Endothelial cell of umbilical vein (primary cell): ENCODE measurements around the gene DAZAP1. TPM values are rescaled to one million over a fixed set of nuclear protein-coding genes. Genes with fewer than 3 reads are reported as not detected.

ENCODE experiments used
- BruUV-seq: library from RNA; stranded (reverse); fragments of 400-500 nt; replicated peaks from 2 replicates; lab custom pipeline; 2021; lab: Mats Ljungman, UMichigan
- CTCF ChIA-PET: fragments of 300-600, 350-600 bp; sonication (Branson Sonifier 250); formaldehyde crosslinking; loops from one replicate; lab custom pipeline; 2021; ENCODE audit warnings: antibody characterized with exemption, inconsistent platforms; lab: Charles Lee
- POLR2A ChIA-PET: fragments of 300-600, 350-600 bp; sonication (Branson Sonifier 250); formaldehyde crosslinking; loops from one replicate; lab custom pipeline; 2021; ENCODE audit warnings: antibody characterized with exemption, inconsistent platforms; lab: Charles Lee
- DNase-seq: peaks from one replicate; pipeline ENCODE4 v3.0.0-alpha.2; 2011; ENCODE audit warnings: low read depth, low spot score
- FAIRE-seq: peaks from 2 replicates; lab custom pipeline; 2011; peaks lifted over from hg19 to GRCh38; lab: Jason Lieb, UNC
- H2AFZ ChIP-seq: 2 replicates; pipeline ENCODE4 v1.6.0; 2012; ENCODE audit warnings: low read depth, low read length, control low read depth, inconsistent platforms
- H3K27ac ChIP-seq: 2 replicates; pipeline ENCODE4 v1.5.1; 2011; ENCODE audit warnings: low read depth, mild to moderate bottlenecking, control low read depth, low read length, moderate library complexity; ENCODE audit not compliant: insufficient read depth
- H3K27me3 ChIP-seq, 2 experiments: 2 replicates each; pipeline versions ENCODE4 v1.6.0 to v1.6.1; 2011; ENCODE audit warnings: low read length in 2 of 2, mixed read lengths in 1 of 2; ENCODE audit not compliant: control insufficient read depth in 2 of 2, insufficient read depth in 2 of 2
- H3K36me3 ChIP-seq, 2 experiments: 2 replicates in 1 of 2; 3 replicates in 1 of 2; pipeline ENCODE4 v1.5.1; 2011; ENCODE audit warnings: low read length in 2 of 2, mild to moderate bottlenecking in 1 of 2, moderate library complexity in 1 of 2; ENCODE audit not compliant: control insufficient read depth in 2 of 2, insufficient read depth in 2 of 2; ENCODE audit errors: extremely low read depth in 1 of 2
- H3K4me1 ChIP-seq: 3 replicates; pipeline ENCODE4 v1.5.1; 2011; ENCODE audit warnings: mild to moderate bottlenecking, low read length; ENCODE audit not compliant: control insufficient read depth, insufficient read depth; ENCODE audit errors: extremely low read depth
- H3K4me2 ChIP-seq: 2 replicates; pipeline ENCODE4 v1.6.1; 2011; ENCODE audit warnings: low read length, control low read depth, mixed read lengths; ENCODE audit not compliant: insufficient read depth
- H3K4me3 ChIP-seq, 3 experiments: fragments of 200-600 bp in 1 of 3; sonication (generic), shearing (Covaris generic) in 1 of 3; replicated peaks in 1 of 3; 2 replicates each; pipeline ENCODE4 v1.5.1; 2011 to 2016; ENCODE audit warnings: control low read depth in 3 of 3, low read length in 3 of 3, mild to moderate bottlenecking in 2 of 3, inconsistent platforms in 1 of 3, low read depth in 1 of 3, moderate library complexity in 1 of 3; ENCODE audit not compliant: insufficient read depth in 1 of 3
- H3K79me2 ChIP-seq: 2 replicates; pipeline ENCODE4 v1.6.0; 2012; ENCODE audit warnings: low read length, inconsistent platforms; ENCODE audit not compliant: control insufficient read depth, insufficient read depth
- H3K9ac ChIP-seq: replicated peaks from 2 replicates; pipeline ENCODE3; 2011; ENCODE audit warnings: low read length, control low read depth; ENCODE audit not compliant: insufficient read depth; ENCODE audit errors: extremely low read depth
- H3K9me1 ChIP-seq: replicated peaks from 3 replicates; pipeline ENCODE4 v1.6.0; 2011; ENCODE audit warnings: mild to moderate bottlenecking, low read length; ENCODE audit not compliant: control insufficient read depth, insufficient read depth; ENCODE audit errors: extremely low read depth
- H3K9me3 ChIP-seq: replicated peaks from 2 replicates; pipeline ENCODE4 v1.5.1; 2012; ENCODE audit warnings: low read length, inconsistent platforms; ENCODE audit not compliant: control insufficient read depth, insufficient read depth
- H4K20me1 ChIP-seq: replicated peaks from 2 replicates; pipeline ENCODE3; 2011; ENCODE audit warnings: mild to moderate bottlenecking, low read length; ENCODE audit not compliant: control insufficient read depth, insufficient read depth; ENCODE audit errors: extremely low read depth
- CTCF ChIP-seq, 2 donors: IDR thresholded peaks; 1 replicate in 1 of 2; 2 replicates in 1 of 2; pipeline ENCODE4 v1.5.1; 2011; ENCODE audit warnings: low read length in 2 of 2, mild to moderate bottlenecking in 2 of 2, moderate library complexity in 2 of 2, control low read depth in 1 of 2, inconsistent platforms in 1 of 2, low read depth in 1 of 2; ENCODE audit not compliant: insufficient read depth in 1 of 2; ENCODE audit errors: extremely low read depth in 1 of 2
- EZH2 ChIP-seq: IDR thresholded peaks from 2 replicates; pipeline ENCODE4 v1.6.1; 2012; ENCODE audit warnings: borderline replicate concordance, low read depth, mild to moderate bottlenecking, moderate library complexity, low read length, inconsistent platforms; ENCODE audit not compliant: severe bottlenecking
- FOS ChIP-seq: IDR thresholded peaks from 2 replicates; pipeline ENCODE4 v1.6.1; 2011; ENCODE audit warnings: mild to moderate bottlenecking, low read length, moderate library complexity, borderline replicate concordance; ENCODE audit not compliant: insufficient read depth
- GATA2 ChIP-seq: IDR thresholded peaks from 2 replicates; pipeline ENCODE4 v1.7.0; 2011; ENCODE audit warnings: low read depth, mild to moderate bottlenecking, moderate library complexity, mixed read lengths, low read length; ENCODE audit not compliant: insufficient read length, insufficient read depth
- JUN ChIP-seq: IDR thresholded peaks from 2 replicates; pipeline ENCODE4 v1.6.1; 2011; ENCODE audit warnings: borderline replicate concordance, low read depth; ENCODE audit not compliant: insufficient read length, insufficient read depth
- MAX ChIP-seq: IDR thresholded peaks from 2 replicates; pipeline ENCODE4 v1.6.1; 2011; ENCODE audit not compliant: insufficient read depth, insufficient read length
- MYC ChIP-seq: IDR thresholded peaks from one replicate; pipeline ENCODE4 v1.6.1; 2011; ENCODE audit warnings: mild to moderate bottlenecking, low read depth, low read length
- POLR2A ChIP-seq: IDR thresholded peaks from 2 replicates; pipeline ENCODE4 v1.6.1; 2012; ENCODE audit warnings: low read depth, mild to moderate bottlenecking, control low read depth, low read length
- POLR2AphosphoS5 ChIP-seq: IDR thresholded peaks from 2 replicates; pipeline ENCODE4 v1.6.1; 2012; ENCODE audit warnings: low read depth, mild to moderate bottlenecking, control low read depth, low read length, moderate library complexity; ENCODE audit not compliant: insufficient read depth
- dilution Hi-C: fragments of 300-500 bp; cut with MboI; formaldehyde crosslinking; loops from one replicate; pipeline ENCODE4 v1.15.0; 2019; ENCODE audit warnings: low sequenced_read_pairs; ENCODE audit not compliant: extremely low pct_ligation_motif_present
- intact Hi-C: fragments of 100-400 bp; cut with micrococcal nuclease; formaldehyde crosslinking; loops from one replicate; pipeline ENCODE4 v1.10.0; 2022
- polyA plus RNA-seq, 4 experiments: library from polyadenylated mRNA; depleted of rRNA in 3 of 4; stranded (reverse) in 3 of 4; unstranded in 1 of 4; fragments of >200 nt; gene quantifications; 2 replicates each; pipeline versions ENCODE4 v1.2.1 to v1.2.3, GENCODE V29; 2011 to 2012; ENCODE audit warnings: missing spikeins in 1 of 4
- total RNA-seq: library from RNA; stranded (reverse); gene quantifications from 2 replicates; pipeline ENCODE4 v1.2.3, GENCODE V29; 2021

DAZAP1 gene
- total and polyA plus RNA-seq, 2 donors (not counting 3 experiments of a cell fraction or from before 2014, with no cell fraction given) = 50.1 to 187 TPM

DNA sequence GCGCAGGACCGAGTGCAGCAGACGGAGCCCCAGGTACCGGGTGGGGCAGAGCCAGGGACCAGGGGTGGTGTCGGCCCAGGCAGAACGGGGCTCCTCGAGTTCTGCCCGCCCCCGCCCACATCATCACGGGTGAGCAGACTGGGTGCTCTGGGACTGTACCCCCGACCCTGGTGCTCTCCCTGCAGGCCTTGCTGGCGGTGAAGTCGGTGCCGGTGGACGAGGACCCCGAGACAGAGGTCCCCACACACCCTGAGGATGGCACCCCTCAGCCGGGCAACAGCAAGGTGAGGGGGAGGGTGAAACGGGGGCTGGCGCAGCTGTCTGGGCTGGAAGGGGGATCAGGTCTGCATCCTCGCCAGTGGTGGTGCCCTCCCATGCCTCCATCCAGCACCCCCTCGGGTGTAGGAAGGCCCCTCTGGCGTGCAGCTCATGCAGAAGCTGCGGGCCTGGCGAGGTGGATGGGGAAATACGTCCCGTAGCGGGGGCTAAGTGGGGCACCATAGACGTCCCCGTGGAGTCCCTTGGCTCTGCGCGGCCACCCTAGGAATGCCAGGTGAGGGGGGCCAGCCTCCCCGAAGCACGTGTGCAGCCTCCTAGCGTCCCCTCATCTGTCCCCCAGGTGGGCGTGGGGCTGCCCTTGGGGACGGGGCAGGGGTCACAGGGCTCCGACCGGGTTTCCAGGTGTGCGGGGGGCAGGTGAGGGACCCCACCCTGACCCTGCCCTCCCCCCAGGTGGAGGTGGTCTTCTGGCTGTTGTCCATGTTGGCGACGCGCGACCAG lies 48.9 kb downstream of the DAZAP1 start:
- no peak overlapping the region for H3K9ac ChIP-seq
- no peaks in the 10 kb centered on the region for H3K4me1 ChIP-seq
- H3K4me2 ChIP-seq = no peak overlapping the region
- ChIA-PET CTCF (interaction anchor here (2.0 to 3.7 kb wide), 2 partner anchors 10 to 12 kb away, joined by 11 to 28 read pairs; no protein-coding TSS in a partner anchor), POLR2A (no interaction called here)
- H3K4me3 ChIP-seq = no peak overlapping the region
- H3K27me3 ChIP-seq = peaks cover 21 to 27% of the 10 kb centered on the region in 2 experiments
- no TSS peak for BruUV-seq
- DNase-seq (no peak), FAIRE-seq (no peak)
- TF ChIP-seq JUN (no peak), GATA2 (no peak), MYC (no peak), EZH2 (no peak), FOS (no peak), POLR2AphosphoS5 (no peak), POLR2A (no peak), MAX (no peak), CTCF (IDR thresholded peaks at IDR 0.05; ENCODE audit: extremely low read depth in 1 of 2, insufficient read depth in 1 of 2, low read depth in 1 of 2, low read length in 2 of 2) (no peak)
- intact Hi-C loops (no loop called here), dilution Hi-C loops (no loop called here)
- no peak overlapping the region for H2AFZ ChIP-seq
- no peak overlapping the region for H3K27ac ChIP-seq
- no peaks in the 10 kb centered on the region for H3K36me3 ChIP-seq
- H4K20me1 ChIP-seq = no peaks in the 10 kb centered on the region
- no peaks in the 10 kb centered on the region for H3K79me2 ChIP-seq
- no peaks in the 10 kb centered on the region for H3K9me3 ChIP-seq
- no peaks in the 10 kb centered on the region for H3K9me1 ChIP-seq
